NCI-H1694 (cell line): Measurements from ENCODE around the gene AVPR2.

Experiments
- DNase-seq: peaks from one replicate; lab custom pipeline; 2025; lab: John Stamatoyannopoulos, UW

The AVPR2 gene

GRCh38 chrX:153885968-153886903 is 18.2 kb upstream of the AVPR2 start, which contains the start of gene L1CAM:
L1CAM (minus strand) TSS chrX:153886173; CDS start chrX:153875836, 10,337 bp downstream.
- DNase-seq = no peak

DNA sequence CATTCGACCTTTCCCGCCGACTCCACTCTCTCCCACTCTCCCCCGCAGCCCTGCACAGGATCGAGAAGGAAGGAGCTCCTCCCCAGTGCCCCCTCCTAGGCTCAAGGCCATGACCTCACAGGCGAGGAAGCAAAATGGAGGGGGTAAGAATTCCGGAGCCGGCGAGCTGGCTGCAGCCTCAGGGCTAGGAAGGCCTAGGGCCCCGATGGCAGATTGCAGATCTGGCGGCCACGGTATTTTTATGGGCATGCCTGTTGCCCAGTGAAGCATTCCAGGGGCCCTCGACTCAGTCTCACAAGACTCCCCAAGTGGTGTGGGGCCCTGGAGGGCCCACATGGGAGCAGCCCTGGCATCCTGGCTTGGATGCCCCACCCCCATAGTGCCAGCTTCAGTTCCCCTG is 17.6 kb upstream of the AVPR2 start:
- DNase-seq = no peak

DNA sequence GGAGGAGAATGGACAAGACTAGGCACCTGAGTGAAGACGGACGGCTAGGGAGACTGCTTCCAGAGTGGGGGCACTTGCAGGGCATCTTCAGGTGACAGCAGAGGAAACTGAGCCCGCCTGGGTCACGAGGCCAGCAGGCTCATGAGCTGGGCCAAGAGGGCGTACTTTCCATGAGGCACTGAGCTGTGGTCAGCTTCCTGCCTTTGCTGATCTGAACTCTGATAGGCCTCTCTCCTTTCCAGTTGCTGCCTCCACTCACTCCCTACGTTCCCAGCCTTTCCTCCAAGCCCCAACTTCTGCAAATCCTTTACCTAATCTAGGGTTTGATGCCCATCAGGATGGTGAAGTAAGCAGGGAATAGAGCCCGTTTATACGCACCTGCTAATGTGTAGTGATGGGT is 17.1 kb upstream of the AVPR2 start:
- no peak for DNase-seq

DNA sequence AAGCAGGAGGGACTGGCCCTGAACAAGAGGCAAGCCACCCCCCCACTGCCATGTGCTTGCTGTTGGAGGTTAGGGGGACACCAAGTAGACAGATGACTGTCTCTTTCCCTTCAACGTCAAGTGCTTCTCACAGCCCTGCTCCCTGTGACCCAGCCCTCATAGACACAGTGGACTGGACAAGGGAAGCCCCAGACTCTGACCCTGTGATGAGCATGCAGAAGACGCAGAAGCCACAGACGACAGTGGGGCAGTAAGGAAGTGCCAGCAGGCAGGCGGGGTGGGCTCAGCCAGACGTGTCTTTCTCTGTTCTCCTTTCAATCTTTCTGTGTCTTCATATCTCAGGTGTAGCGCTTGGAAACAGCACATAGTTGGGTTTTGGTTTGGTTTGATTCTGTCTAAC is 16.1 kb upstream of the AVPR2 start:
- DNase-seq = no peak

DNA sequence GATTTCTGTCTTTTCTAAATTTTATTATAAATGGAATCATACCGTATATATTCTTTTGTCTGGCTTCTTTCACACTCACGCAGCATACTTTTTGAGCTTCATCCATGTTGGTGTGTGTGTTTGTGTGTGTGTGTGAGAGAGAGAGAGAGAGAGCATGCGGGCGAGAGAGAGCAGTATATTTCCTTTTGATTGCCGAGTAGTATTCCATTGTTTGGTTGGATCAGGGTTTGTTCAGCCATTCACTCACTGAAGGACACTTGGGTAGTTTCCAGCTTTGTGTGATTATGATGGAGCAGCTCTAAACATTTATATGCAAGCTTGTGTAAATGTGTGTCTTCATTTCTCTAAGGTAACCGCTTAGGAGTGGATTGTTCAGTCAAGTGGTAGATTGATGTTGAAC is 15.3 kb upstream of the AVPR2 start:
- no peak for DNase-seq

GRCh38 chrX:153897899-153898298 is 6.6 kb upstream of the AVPR2 start:
- DNase-seq = peak; percentile 60

GRCh38 chrX:153900831-153901752 is 3.4 kb upstream of the AVPR2 start:
- peak; percentile 40 for DNase-seq

- no peak for DNase-seq
Measured at GRCh38 chrX:153901753-153902140, 2.7 kb upstream of the AVPR2 start.

GRCh38 chrX:153902385-153902784 is 2.1 kb upstream of the AVPR2 start:
- no peak for DNase-seq

DNA sequence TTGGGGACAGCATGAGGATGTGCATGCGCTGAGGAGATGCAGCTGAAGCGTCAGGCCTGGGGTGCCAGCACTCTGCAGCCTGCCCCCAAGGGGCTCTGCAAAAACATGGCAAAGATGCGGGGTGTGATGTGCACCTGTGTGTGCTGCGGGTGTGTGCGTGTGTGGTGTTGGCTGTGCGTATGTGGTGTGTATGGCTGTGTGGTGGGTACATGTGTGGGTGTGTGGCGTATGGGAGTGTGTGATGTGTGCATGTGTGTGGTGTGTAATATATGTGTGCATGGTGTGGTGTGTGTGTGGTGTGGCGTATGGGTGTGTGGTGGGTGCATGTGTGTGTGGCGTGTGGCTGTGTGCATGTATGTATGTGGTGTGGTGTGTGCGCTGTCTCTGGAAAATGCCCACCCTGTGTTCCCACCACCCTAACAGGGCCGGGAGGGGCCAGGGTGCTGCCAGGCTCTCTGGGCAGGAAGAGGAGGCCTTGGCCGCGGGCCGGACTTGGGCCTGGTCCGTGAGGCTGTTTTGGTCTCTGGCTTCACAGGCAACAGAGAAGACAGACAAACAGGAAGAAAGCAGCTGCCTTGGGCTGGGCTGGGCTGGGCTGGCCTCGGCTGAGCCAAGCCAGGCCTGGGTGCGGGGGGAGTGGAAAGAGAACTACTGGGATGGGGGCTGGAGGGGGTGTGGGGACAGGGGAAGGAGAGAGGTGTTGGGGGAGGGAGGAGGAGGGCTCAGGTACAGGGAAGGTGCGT is 1.1 kb upstream of the AVPR2 start:
- no peak for DNase-seq

- DNase-seq = no peak
Measured at GRCh38 chrX:153905481-153906095, 1.1 kb downstream of the AVPR2 start.

DNA sequence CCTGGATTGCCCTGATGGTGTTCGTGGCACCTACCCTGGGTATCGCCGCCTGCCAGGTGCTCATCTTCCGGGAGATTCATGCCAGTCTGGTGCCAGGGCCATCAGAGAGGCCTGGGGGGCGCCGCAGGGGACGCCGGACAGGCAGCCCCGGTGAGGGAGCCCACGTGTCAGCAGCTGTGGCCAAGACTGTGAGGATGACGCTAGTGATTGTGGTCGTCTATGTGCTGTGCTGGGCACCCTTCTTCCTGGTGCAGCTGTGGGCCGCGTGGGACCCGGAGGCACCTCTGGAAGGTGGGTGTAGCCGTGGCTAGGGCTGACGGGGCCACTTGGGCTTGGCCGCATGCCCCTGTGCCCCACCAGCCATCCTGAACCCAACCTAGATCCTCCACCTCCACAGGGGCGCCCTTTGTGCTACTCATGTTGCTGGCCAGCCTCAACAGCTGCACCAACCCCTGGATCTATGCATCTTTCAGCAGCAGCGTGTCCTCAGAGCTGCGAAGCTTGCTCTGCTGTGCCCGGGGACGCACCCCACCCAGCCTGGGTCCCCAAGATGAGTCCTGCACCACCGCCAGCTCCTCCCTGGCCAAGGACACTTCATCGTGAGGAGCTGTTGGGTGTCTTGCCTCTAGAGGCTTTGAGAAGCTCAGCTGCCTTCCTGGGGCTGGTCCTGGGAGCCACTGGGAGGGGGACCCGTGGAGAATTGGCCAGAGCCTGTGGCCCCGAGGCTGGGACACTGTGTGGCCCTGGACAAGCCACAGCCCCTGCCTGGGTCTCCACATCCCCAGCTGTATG is 1.8 kb downstream of the AVPR2 start:
- DNase-seq = no peak

GRCh38 chrX:153907456-153907855 is 3.0 kb downstream of the AVPR2 start:
- DNase-seq = no peak

DNA sequence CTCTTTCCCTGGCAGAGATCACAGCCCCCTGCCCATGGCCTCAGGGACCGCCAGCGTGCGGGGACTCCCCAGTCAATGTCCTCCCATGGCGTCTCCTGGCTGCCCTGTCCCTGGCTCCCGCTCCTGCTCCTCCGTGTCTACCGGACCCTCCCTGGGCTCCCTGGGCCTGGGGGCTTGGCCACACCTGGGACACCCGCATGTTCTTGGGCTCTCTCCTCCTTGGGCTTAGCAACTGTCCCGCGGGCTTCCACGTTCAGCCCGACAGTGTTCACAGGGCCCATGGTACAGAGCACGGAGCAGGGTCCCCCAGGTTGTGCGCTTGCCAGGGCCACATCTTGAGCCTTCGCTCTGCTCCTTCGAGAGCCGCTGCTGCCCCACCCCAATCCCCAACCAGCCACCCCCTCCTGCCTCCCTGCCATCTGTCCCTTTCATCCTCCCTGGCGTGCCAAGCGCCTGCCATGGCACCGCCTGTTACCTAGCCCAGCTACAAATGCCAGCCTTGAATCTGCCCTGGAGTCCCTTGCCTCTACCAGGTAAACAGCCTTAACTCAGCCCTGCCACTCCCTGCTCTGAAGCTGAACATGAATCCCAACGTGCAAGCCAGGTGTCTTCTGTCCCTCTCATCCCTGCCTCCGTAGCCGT is 3.9 kb downstream of the AVPR2 start:
- DNase-seq = peak; percentile 31

- no peak for DNase-seq
Measured at GRCh38 chrX:153909024-153909979, 4.8 kb downstream of the AVPR2 start.

DNA sequence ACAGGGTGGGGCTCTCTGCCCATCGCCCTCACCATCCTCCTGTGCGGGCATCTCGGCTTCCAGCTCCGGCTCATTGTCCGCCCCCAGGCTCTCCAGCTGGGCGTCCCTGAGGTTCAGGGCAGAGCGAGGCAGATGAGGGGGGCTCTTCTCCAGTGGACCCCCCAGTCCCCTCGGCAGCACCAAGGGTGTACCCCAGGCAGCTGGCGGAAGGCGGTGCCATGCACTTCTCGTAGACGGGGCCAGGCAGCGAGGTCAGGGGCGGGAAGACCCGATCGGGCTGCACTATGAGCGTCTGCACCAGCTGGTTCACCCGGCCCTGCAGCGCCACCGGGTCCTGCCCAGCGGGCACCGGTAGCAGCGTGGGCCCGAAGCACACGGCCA is 5.5 kb downstream of the AVPR2 start:
- DNase-seq = no peak

GRCh38 chrX:153910446-153910845 is 6.0 kb downstream of the AVPR2 start:
- DNase-seq = no peak

- DNase-seq = no peak
Measured at GRCh38 chrX:153911798-153912197, 7.3 kb downstream of the AVPR2 start.

GRCh38 chrX:153913211-153913610 is 8.7 kb downstream of the AVPR2 start:
- DNase-seq = no peak
